ENCODE results near the gene TPP1.

TPP1 gene

DNA sequence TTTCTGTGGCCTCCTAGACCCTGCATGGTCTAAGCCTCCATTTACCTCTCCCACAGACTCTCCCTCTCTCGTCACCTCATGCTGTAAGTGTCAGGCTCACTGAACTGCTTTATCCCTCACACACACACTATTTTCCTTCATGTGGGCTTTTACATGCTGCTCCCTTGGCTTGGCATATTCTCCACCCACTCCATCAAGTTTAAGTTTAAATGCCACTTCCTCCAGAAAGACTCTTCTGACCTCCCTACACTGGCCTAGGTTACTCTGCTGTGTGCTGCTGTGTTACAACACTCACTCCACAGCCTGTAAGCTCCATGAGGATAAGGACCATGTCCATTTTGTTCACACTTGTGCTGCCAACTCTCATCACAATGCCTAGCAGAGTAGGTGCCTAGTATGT, 33.9 kb upstream of the TPP1 start:
- Mint-ChIP-seq H3K36me3 (no peaks in the 10 kb centered on the region), H3K27ac (no peak overlapping the region), H3K4me1 (peaks cover 9% of the 10 kb centered on the region), H3K27me3 (no peaks in the 10 kb centered on the region), H3K9me3 (no peaks in the 10 kb centered on the region), H3K4me3 (no peak overlapping the region)

DNA sequence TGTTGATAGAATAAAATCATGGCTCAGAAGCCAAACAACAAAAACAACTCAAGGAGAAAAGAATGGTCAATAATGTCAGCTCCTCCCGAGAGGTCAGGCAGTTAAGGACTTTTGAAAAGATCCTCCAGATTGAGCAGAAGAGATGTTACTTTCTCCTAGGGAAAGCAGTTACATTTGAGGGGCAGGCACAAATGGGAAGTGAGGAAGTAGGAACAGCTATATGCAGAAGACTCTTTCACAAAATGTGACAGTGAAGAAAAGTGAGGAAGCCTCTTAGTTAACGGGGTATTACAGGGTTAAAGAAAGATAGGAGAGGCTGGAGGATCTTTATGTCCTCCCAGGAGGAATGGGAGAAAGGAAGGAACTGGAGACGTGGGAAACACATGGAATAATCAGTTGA, 33.0 kb upstream of the TPP1 start:
- Mint-ChIP-seq H3K36me3 (no peaks in the 10 kb centered on the region), H3K27ac (no peak overlapping the region), H3K9me3 (no peaks in the 10 kb centered on the region), H3K4me1 (peaks cover 9% of the 10 kb centered on the region), H3K4me3 (no peak overlapping the region), H3K27me3 (no peaks in the 10 kb centered on the region)

DNA sequence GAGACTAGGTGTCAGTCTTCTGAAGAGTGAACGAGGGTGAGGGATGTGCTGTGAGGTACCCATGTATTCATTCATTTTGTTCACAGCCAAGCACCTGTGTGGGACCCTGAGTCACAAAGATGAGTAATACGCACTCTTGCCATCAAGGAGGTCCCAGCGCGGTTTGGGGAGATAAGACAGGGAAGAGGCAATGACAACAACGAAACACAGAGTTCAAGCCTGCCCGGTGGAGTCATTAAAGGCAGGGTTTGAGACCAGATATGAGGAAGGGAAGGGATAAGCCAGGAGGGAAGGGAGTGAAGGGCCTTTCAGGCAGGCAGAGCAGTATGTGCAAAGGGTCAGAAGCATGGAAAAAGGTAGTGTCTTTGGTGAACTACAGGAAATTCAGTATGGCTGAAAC, 31.8 kb upstream of the TPP1 start:
- H3K36me3 Mint-ChIP-seq = no peaks in the 10 kb centered on the region
- peaks cover under 1% of the 10 kb centered on the region for H3K4me1 Mint-ChIP-seq
- H3K9me3 Mint-ChIP-seq = no peaks in the 10 kb centered on the region
- no peaks in the 10 kb centered on the region for H3K27me3 Mint-ChIP-seq
- no peak overlapping the region for H3K27ac Mint-ChIP-seq
- no peak overlapping the region for H3K4me3 Mint-ChIP-seq

DNA sequence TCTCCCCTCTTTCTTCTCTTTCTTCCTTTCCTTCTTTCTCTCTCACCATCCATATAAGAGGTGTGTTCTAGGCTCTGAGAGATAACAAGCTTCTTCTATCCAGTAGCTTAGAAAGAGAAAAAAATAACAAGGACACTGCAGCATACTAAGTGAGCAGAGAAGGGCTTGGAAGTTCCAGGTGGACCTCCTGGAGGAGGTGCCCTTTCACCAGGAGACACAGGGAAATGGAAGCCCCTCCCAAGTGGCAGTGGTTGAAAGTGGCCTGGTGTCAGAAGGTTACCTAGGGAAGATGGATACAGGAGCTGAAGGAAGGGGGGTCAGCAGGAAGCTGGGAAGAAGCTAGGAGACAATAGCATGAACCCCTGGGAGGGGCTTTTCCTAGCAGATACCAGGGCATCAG, 30.9 kb upstream of the TPP1 start:
- H3K9me3 Mint-ChIP-seq = no peaks in the 10 kb centered on the region
- no peak overlapping the region for H3K4me3 Mint-ChIP-seq
- H3K27me3 Mint-ChIP-seq = no peaks in the 10 kb centered on the region
- H3K4me1 Mint-ChIP-seq = no peaks in the 10 kb centered on the region
- H3K27ac Mint-ChIP-seq = no peak overlapping the region
- H3K36me3 Mint-ChIP-seq = no peaks in the 10 kb centered on the region

DNA sequence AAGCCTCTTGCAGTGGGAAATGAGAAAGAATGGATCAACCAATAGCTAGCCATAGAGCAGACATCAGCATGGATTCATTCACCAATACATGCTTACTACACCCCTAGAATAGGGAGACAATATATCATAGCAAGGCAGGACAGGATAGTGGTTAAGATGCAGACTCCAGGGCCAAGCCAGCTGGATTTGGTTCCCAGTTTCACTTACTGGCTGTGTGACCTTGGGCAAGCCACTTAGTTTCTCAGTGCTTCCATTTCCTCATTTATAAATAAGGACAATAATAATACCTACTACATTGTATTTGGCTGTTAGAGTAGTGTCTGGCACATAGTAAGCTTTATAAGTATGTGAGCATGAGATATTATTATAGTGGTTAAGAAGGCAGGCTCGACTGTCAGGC, 29.3 kb upstream of the TPP1 start:
- Mint-ChIP-seq H3K27ac (no peak overlapping the region), H3K36me3 (no peaks in the 10 kb centered on the region), H3K4me1 (no peaks in the 10 kb centered on the region), H3K4me3 (no peak overlapping the region), H3K9me3 (no peaks in the 10 kb centered on the region), H3K27me3 (no peaks in the 10 kb centered on the region)

DNA sequence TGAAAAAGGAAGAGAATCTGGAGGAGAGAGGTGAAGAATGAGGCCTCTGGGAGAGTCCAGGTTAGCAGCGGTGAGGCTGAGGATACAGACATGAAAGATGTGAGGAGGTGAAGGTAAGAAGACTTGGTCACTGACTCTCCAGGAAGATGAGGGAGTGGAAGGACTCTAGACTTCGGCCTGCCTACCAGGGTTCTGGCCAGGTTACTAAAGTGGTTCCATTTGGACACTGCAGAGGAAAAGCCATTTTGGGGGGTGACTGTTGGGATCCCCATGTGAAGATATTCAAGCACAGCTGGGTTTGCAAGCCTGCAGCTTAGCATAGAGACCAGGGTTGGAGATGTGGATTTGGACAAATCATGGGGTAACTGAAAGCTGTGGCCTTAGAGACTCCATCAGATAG, 28.6 kb upstream of the TPP1 start:
- no peaks in the 10 kb centered on the region for H3K9me3 Mint-ChIP-seq

DNA sequence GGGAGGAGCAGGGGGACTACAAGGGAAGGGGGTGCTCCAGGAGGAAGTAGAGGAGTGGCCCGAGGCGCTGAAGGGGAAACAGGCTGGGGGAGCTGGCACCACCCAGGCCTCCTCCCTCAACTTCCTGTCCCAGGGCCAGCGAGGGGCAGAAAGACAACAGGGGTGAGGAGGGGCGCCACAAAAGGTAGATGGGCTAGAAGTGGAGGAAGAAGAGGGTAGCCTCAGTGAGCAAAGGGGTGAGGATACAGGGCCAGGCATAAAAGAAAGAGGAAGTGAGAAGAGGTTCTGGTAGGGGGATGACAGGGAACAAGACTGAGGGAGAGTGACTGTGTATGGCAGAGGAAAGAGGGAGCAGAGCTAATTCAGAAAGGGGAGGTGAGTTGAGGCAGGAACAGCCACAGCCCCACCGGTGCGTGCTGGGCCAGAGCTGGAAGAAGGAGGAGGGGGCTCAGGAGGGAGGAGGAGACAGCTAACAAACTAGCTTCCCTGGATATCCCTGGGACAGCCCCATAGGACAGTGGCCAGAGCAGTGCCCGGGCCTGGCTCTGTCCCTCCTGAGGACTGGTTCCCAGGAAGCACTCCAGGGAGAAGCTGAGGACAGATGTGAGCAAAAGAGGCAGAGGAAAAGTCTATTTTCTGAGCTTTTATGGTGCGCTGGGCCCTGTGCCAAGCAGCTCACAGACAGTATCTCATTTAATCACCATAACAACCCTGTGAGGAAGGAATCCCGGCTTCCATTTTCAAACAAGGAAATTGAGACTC, 27.9 kb upstream of the TPP1 start:
- H3K4me3 Mint-ChIP-seq = no peak overlapping the region
- no peaks in the 10 kb centered on the region for H3K27me3 Mint-ChIP-seq
- no peaks in the 10 kb centered on the region for H3K36me3 Mint-ChIP-seq
- no peak overlapping the region for H3K27ac Mint-ChIP-seq
- no peaks in the 10 kb centered on the region for H3K9me3 Mint-ChIP-seq
- no peaks in the 10 kb centered on the region for H3K4me1 Mint-ChIP-seq

More for the DNA sequence above, 28.6 kb upstream of the TPP1 start:
- H3K4me3 Mint-ChIP-seq = no peak overlapping the region
- H3K27ac Mint-ChIP-seq = no peak overlapping the region
- no peaks in the 10 kb centered on the region for H3K36me3 Mint-ChIP-seq
- H3K4me1 Mint-ChIP-seq = no peaks in the 10 kb centered on the region
- H3K27me3 Mint-ChIP-seq = no peaks in the 10 kb centered on the region

DNA sequence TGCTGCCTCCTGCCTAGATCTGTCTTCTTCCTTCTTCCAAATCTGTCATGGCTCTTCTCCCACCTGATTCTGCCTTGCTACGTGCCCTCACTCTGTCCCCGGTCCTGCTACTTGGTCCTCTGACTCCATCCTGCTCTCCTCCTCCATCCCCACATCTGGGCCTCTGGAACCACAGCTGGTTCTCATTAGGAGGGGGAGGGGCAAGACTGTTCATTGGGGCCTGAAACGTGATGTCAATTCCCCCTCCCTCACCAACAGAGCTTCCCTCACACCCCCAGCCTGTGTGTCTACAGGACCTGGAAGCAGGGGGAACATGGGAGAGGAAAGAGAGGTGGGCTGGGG, 27.3 kb upstream of the TPP1 start:
- no peak overlapping the region for H3K27ac Mint-ChIP-seq
- H3K36me3 Mint-ChIP-seq = no peaks in the 10 kb centered on the region
- no peaks in the 10 kb centered on the region for H3K27me3 Mint-ChIP-seq
- H3K4me3 Mint-ChIP-seq = no peak overlapping the region
- no peaks in the 10 kb centered on the region for H3K4me1 Mint-ChIP-seq
- H3K9me3 Mint-ChIP-seq = no peaks in the 10 kb centered on the region

DNA sequence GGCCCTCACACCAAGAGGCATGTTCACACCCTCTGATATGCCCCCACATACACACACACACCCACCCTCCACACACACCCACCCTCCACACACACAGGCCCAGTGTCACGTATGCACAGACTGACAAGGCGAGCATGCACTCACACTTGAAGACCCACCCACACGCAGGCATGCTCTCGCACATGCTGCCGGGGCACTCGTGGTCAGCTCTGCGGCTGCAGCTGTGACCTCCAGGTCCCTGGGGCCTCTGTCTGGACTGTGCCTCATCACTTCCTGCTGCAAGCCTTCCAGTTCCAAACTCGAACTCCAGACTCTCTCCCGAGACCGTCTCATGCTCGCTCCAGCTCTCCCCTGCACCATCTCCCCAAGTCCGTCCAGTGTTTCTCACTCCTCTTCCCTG, 26.8 kb upstream of the TPP1 start:
- Mint-ChIP-seq H3K9me3 (no peaks in the 10 kb centered on the region), H3K27ac (no peak overlapping the region), H3K4me1 (no peaks in the 10 kb centered on the region), H3K27me3 (no peaks in the 10 kb centered on the region), H3K36me3 (no peaks in the 10 kb centered on the region), H3K4me3 (peak overlapping the region; percentile 47)

DNA sequence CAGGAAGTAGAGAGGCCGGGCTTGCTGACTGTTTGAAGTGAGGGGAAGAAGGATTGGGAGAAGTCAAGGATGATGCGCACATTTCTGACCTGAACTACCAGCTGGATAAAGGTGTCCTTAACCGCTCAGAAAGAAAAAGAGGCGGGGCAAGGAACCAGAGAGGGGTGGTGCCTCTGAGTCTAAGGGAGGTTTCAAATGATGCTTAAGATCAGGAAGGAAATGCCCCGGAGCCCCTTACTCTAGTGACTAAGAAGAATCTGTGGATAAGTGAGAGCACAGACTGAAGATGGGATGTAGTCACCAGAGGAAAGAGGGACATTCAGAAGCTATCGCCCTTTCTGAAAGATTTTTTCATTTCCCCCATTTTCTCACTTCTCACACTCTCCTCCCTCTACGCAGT, 23.7 kb upstream of the TPP1 start:
- no peak overlapping the region for H3K27ac Mint-ChIP-seq
- no peak overlapping the region for H3K4me3 Mint-ChIP-seq

DNA sequence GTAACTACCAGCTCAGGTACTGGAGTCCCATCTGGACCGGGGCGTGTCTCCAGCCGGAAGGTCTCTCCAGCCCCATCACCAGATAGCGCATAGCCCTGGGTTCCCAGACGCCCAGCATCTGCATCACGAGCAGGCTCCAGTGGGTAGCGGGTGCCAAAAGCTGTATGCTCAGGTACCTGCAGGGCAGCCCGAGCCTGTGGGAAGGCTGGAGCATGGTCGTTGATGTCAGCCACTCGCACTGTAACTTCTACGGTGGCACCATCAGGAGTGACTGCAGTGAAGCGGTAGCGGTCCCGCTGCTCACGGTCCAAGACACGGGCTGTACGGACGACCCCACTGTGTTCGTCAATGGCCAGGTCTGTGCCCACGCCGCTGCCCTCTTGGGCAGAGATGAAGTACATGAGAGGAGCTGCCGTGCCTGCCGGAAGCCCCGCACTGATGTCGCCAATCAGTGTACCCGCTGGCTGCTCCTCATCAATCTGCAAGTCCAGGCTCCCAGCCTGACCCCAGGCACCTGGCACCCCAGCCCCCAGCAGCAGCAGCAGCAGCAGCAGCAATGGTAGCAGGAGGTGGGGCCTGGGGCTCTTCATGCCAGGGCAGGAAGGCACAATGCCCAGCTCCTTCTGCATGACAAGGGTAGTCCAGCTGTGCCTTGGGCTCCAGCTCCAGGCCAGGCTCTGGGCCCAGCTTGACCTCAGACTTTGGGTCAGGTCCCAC, 21.9 kb upstream of the TPP1 start:
- Mint-ChIP-seq H3K27ac (no peak overlapping the region), H3K4me3 (no peak overlapping the region), H3K9me3 (no peaks in the 10 kb centered on the region), H3K27me3 (no peaks in the 10 kb centered on the region), H3K36me3 (no peaks in the 10 kb centered on the region), H3K4me1 (no peaks in the 10 kb centered on the region)

More for the DNA sequence above, 23.7 kb upstream of the TPP1 start:
- Mint-ChIP-seq H3K27me3 (no peaks in the 10 kb centered on the region), H3K4me1 (no peaks in the 10 kb centered on the region), H3K36me3 (no peaks in the 10 kb centered on the region), H3K9me3 (no peaks in the 10 kb centered on the region)

DNA sequence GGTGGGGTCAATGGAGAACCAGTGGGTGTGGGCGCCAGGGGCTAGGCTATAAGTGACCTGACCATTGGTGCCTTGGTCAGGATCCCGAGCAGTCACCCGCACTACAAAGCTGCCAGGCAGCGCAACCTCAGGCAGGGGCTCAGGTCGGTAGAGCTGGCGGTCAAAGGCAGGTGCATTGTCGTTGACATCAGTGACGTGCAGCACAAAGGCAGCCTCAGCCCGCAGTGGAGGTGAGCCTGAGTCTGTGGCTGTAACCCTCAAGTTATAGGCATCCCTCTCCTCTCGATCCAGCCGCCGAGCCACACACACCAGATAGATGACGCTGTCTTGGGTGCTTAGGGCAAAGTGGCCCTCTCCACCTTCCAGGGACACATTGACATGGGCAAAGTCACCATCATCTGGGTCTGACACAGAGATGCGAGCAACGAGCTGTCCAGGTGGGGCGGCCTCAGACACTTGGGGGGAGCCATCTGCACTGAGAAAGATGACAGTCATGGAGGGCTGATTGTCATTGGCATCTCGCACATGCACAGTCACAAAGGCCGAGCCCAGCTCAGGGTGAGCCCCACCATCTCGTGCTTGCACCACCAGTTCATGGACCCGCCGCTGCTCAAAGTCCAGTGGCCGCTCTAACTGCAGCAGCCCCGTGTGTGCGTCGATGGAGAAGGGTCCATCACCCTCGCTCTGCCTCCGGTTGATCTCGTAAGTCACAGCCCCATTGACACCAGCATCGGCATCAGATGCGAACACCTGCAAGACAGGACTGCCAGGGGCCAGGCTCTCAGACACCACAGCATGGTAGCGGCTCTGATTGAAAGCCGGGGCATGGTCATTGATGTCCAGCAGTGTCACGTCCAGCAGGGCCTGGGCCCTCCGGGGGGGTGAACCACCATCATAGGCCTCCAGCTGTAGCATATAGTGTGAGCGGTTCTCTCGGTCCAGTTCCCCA, 21.1 kb upstream of the TPP1 start:
- Mint-ChIP-seq H3K4me1 (no peaks in the 10 kb centered on the region), H3K27me3 (no peaks in the 10 kb centered on the region), H3K4me3 (no peak overlapping the region), H3K36me3 (no peaks in the 10 kb centered on the region), H3K27ac (no peak overlapping the region), H3K9me3 (no peaks in the 10 kb centered on the region)

DNA sequence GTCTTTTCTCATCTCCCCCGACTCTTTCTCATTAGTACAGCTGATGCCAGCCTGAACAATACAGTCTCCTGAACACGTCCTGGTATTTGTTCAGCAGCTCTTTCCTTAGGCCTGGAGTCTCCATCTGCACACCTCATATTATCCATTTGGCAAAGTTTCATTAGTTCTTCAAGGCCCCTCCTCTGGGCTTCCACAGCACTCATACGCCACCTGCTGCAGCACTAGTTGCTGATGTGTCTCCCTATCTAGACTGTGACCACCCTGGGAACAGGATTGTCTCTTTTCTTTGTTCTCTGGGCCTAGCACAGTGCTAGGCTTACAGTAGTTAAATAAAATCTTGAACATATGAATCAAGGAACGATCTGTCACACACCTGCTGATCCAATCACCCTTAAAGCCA, 19.2 kb upstream of the TPP1 start:
- no peaks in the 10 kb centered on the region for H3K36me3 Mint-ChIP-seq
- H3K4me1 Mint-ChIP-seq = no peaks in the 10 kb centered on the region
- no peak overlapping the region for H3K27ac Mint-ChIP-seq
- H3K4me3 Mint-ChIP-seq = no peak overlapping the region
- no peaks in the 10 kb centered on the region for H3K9me3 Mint-ChIP-seq
- H3K27me3 Mint-ChIP-seq = no peaks in the 10 kb centered on the region

DNA sequence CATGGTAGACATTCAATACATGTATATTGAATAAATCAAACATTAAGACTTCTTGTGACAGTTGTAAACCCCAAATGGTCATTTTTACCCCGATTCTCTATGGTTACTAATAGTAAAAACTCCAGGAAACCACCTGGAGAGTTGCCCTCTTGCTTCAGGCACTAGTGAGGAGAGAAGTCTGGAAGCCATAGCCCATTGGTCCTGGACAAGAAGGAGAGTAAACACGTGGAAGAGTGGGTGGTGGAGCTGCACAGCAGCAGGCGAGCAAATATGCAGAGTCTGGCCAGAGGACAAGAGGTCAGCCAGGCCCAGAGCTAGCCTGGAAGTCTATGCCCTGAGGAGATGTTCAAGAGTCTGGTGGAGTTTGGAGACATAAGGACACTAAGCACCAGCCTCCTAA, 18.6 kb upstream of the TPP1 start:
- no peak overlapping the region for H3K27ac Mint-ChIP-seq
- no peaks in the 10 kb centered on the region for H3K9me3 Mint-ChIP-seq
- H3K4me3 Mint-ChIP-seq = no peak overlapping the region
- H3K4me1 Mint-ChIP-seq = no peaks in the 10 kb centered on the region
- no peaks in the 10 kb centered on the region for H3K27me3 Mint-ChIP-seq
- no peaks in the 10 kb centered on the region for H3K36me3 Mint-ChIP-seq

DNA sequence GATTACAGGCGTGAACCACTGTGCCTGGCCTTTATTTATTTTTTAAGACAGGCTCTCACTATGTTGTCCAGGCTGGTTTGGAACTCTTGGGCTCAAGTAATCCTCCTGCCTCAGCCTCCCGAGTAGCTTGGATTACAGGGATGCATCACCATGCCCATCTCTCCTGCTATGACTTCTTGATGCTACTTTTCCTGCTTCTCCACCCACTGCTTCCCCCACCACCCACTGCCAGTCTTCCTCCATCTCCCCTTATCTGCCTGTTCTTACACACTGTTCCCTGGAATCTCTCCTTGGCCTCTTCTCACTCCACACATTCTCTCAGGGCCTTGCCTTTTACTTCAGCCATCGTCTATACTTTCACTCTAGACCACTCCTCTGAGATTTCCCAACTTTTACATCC, 17.3 kb upstream of the TPP1 start:
- H3K4me3 Mint-ChIP-seq = no peak overlapping the region
- no peaks in the 10 kb centered on the region for H3K9me3 Mint-ChIP-seq
- H3K27me3 Mint-ChIP-seq = no peaks in the 10 kb centered on the region
- H3K4me1 Mint-ChIP-seq = no peaks in the 10 kb centered on the region
- H3K27ac Mint-ChIP-seq = no peak overlapping the region
- peaks cover 2% of the 10 kb centered on the region for H3K36me3 Mint-ChIP-seq
